ENCODE results near the gene RASGRP2.

Gene RASGRP2

GRCh38 chr11:64743591-64744543 lies at the start of gene RASGRP2:
RASGRP2 (minus strand) TSS chr11:64744142; CDS start chr11:64742866, 1,276 bp downstream.
- DNase-seq (ENCODE audit: low spot score) = peak; percentile 74

GRCh38 chr11:64792482-64792881 lies 48.5 kb upstream of the RASGRP2 start:
- DNase-seq (ENCODE audit: low spot score) = no peak

- DNase-seq (ENCODE audit: low spot score) = no peak
These were observed 47.9 kb upstream of the RASGRP2 start for GRCh38 chr11:64791781-64792291.

GRCh38 chr11:64790205-64791095 lies 46.5 kb upstream of the RASGRP2 start:
- no peak for DNase-seq (ENCODE audit: low spot score)

GRCh38 chr11:64789331-64790204 lies 45.6 kb upstream of the RASGRP2 start:
- DNase-seq (ENCODE audit: low spot score) = no peak

- DNase-seq (ENCODE audit: low spot score) = no peak
These were observed 44.6 kb upstream of the RASGRP2 start for GRCh38 chr11:64788321-64789215.

GRCh38 chr11:64787526-64788320 lies 43.8 kb upstream of the RASGRP2 start:
- peak; percentile 78 for DNase-seq (ENCODE audit: low spot score)

GRCh38 chr11:64786308-64786707 lies 42.4 kb upstream of the RASGRP2 start:
- no peak for DNase-seq (ENCODE audit: low spot score)

GRCh38 chr11:64784813-64785581 lies 41.1 kb upstream of the RASGRP2 start:
- no peak for DNase-seq (ENCODE audit: low spot score)

GRCh38 chr11:64778473-64779298 lies 34.7 kb upstream of the RASGRP2 start, which contains the start of gene SF1:
SF1 (minus strand) TSS chr11:64778542; CDS start chr11:64778392, 150 bp downstream.
- peak; percentile 94 for DNase-seq (ENCODE audit: low spot score)

- DNase-seq (ENCODE audit: low spot score) = no peak
These were observed 34.2 kb upstream of the RASGRP2 start for GRCh38 chr11:64778223-64778472.

- DNase-seq (ENCODE audit: low spot score) = peak; percentile 98
These were observed 33.7 kb upstream of the RASGRP2 start for GRCh38 chr11:64777449-64778222.

- no peak for DNase-seq (ENCODE audit: low spot score)
These were observed 32.9 kb upstream of the RASGRP2 start for GRCh38 chr11:64776875-64777274.

- DNase-seq (ENCODE audit: low spot score) = no peak
These were observed 32.5 kb upstream of the RASGRP2 start for GRCh38 chr11:64776425-64776824.

GRCh38 chr11:64774144-64774543 lies 30.2 kb upstream of the RASGRP2 start:
- no peak for DNase-seq (ENCODE audit: low spot score)

- no peak for DNase-seq (ENCODE audit: low spot score)
These were observed 28.5 kb upstream of the RASGRP2 start for GRCh38 chr11:64772303-64773018.

GRCh38 chr11:64771861-64772260 lies 27.9 kb upstream of the RASGRP2 start:
- DNase-seq (ENCODE audit: low spot score) = no peak
